Measurements from ENCODE around the gene TMEM256.

TMEM256 gene

GRCh38 chr17:7428557-7428956, 24.7 kb upstream of the TMEM256 start, which contains the start of gene SPEM3:
Gene SPEM3 (plus strand): TSS chr17:7428857. CDS start chr17:7428903, 46 bp downstream.
- H3K36me3 ChIP-seq (ENCODE audit: control insufficient read depth in 1 of 2, insufficient read depth in 2 of 2, low read length in 2 of 2) = no peaks in the 10 kb centered on the region
- no peak within 1 kb of the TSS for H3K9ac ChIP-seq (ENCODE audit: low read depth in 1 of 2, low read length in 2 of 2)
- peaks cover 0 to 2% of the 10 kb centered on the region in 2 donors for H3K27me3 ChIP-seq (ENCODE audit: control insufficient read depth in 1 of 2, insufficient read depth in 2 of 2, low read length in 2 of 2)
- no peak within 1 kb of the TSS for H3K4me3 ChIP-seq (ENCODE audit: low read depth in 1 of 2, low read length in 2 of 2)
- no peak within 1 kb of the TSS for H3K27ac ChIP-seq (ENCODE audit: low read depth, low read length)
- no peaks in the 10 kb centered on the region for H3K9me3 ChIP-seq (ENCODE audit: control insufficient read depth in 1 of 2, low read length in 2 of 2)
- H3K4me1 ChIP-seq (ENCODE audit: control insufficient read depth in 1 of 2, insufficient read depth in 2 of 2, low read length in 2 of 2) = no peaks in the 10 kb centered on the region

- Histone ChIP-seq H3K36me3 (ENCODE audit: control insufficient read depth in 1 of 2, insufficient read depth in 2 of 2, low read length in 2 of 2) (no peaks in the 10 kb centered on the region), H3K9me3 (ENCODE audit: control insufficient read depth in 1 of 2, low read length in 2 of 2) (no peaks in the 10 kb centered on the region), H3K4me1 (ENCODE audit: control insufficient read depth in 1 of 2, insufficient read depth in 2 of 2, low read length in 2 of 2) (no peaks in the 10 kb centered on the region), H3K27me3 (ENCODE audit: control insufficient read depth in 1 of 2, insufficient read depth in 2 of 2, low read length in 2 of 2) (peaks cover 0 to 3% of the 10 kb centered on the region in 2 donors), H3K27ac (ENCODE audit: low read depth, low read length) (no peak overlapping the region), H3K9ac (ENCODE audit: low read depth in 1 of 2, low read length in 2 of 2) (no peak overlapping the region), H3K4me3 (ENCODE audit: low read depth in 1 of 2, low read length in 2 of 2) (no peak overlapping the region)
These were observed 23.7 kb upstream of the TMEM256 start for GRCh38 chr17:7427549-7427948.

GRCh38 chr17:7426896-7427489, 23.1 kb upstream of the TMEM256 start:
- Histone ChIP-seq H3K27me3 (ENCODE audit: control insufficient read depth in 1 of 2, insufficient read depth in 2 of 2, low read length in 2 of 2) (peaks cover 0 to 3% of the 10 kb centered on the region in 2 donors), H3K27ac (ENCODE audit: low read depth, low read length) (no peak overlapping the region), H3K9ac (ENCODE audit: low read depth in 1 of 2, low read length in 2 of 2) (no peak overlapping the region), H3K9me3 (ENCODE audit: control insufficient read depth in 1 of 2, low read length in 2 of 2) (no peaks in the 10 kb centered on the region), H3K36me3 (ENCODE audit: control insufficient read depth in 1 of 2, insufficient read depth in 2 of 2, low read length in 2 of 2) (no peaks in the 10 kb centered on the region), H3K4me1 (ENCODE audit: control insufficient read depth in 1 of 2, insufficient read depth in 2 of 2, low read length in 2 of 2) (no peaks in the 10 kb centered on the region), H3K4me3 (ENCODE audit: low read depth in 1 of 2, low read length in 2 of 2) (no peak overlapping the region)

GRCh38 chr17:7426203-7426863, 22.4 kb upstream of the TMEM256 start:
- no peak overlapping the region for H3K9ac ChIP-seq (ENCODE audit: low read depth in 1 of 2, low read length in 2 of 2)
- H3K27ac ChIP-seq (ENCODE audit: low read depth, low read length) = no peak overlapping the region
- no peaks in the 10 kb centered on the region for H3K9me3 ChIP-seq (ENCODE audit: control insufficient read depth in 1 of 2, low read length in 2 of 2)
- peaks cover 0 to 3% of the 10 kb centered on the region in 2 donors for H3K27me3 ChIP-seq (ENCODE audit: control insufficient read depth in 1 of 2, insufficient read depth in 2 of 2, low read length in 2 of 2)
- no peak overlapping the region for H3K4me3 ChIP-seq (ENCODE audit: low read depth in 1 of 2, low read length in 2 of 2)
- H3K4me1 ChIP-seq (ENCODE audit: control insufficient read depth in 1 of 2, insufficient read depth in 2 of 2, low read length in 2 of 2) = no peaks in the 10 kb centered on the region
- H3K36me3 ChIP-seq (ENCODE audit: control insufficient read depth in 1 of 2, insufficient read depth in 2 of 2, low read length in 2 of 2) = no peaks in the 10 kb centered on the region

- no peaks in the 10 kb centered on the region for H3K9me3 ChIP-seq (ENCODE audit: control insufficient read depth in 1 of 2, low read length in 2 of 2)
- no peak overlapping the region for H3K4me3 ChIP-seq (ENCODE audit: low read depth in 1 of 2, low read length in 2 of 2)
- H3K4me1 ChIP-seq (ENCODE audit: control insufficient read depth in 1 of 2, insufficient read depth in 2 of 2, low read length in 2 of 2) = no peaks in the 10 kb centered on the region
- H3K9ac ChIP-seq (ENCODE audit: low read depth in 1 of 2, low read length in 2 of 2) = no peak overlapping the region
- H3K27me3 ChIP-seq (ENCODE audit: control insufficient read depth in 1 of 2, insufficient read depth in 2 of 2, low read length in 2 of 2) = peaks cover 0 to 3% of the 10 kb centered on the region in 2 donors
- no peaks in the 10 kb centered on the region for H3K36me3 ChIP-seq (ENCODE audit: control insufficient read depth in 1 of 2, insufficient read depth in 2 of 2, low read length in 2 of 2)
- no peak overlapping the region for H3K27ac ChIP-seq (ENCODE audit: low read depth, low read length)
These were observed 21.9 kb upstream of the TMEM256 start for GRCh38 chr17:7425756-7426155.

GRCh38 chr17:7425316-7425715, 21.4 kb upstream of the TMEM256 start, which contains the start of gene SPEM2:
Gene SPEM2 (plus strand): TSS chr17:7425616. CDS start chr17:7425689, 73 bp downstream.
- Histone ChIP-seq H3K27ac (ENCODE audit: low read depth, low read length) (no peak within 1 kb of the TSS), H3K4me3 (ENCODE audit: low read depth in 1 of 2, low read length in 2 of 2) (no peak within 1 kb of the TSS), H3K36me3 (ENCODE audit: control insufficient read depth in 1 of 2, insufficient read depth in 2 of 2, low read length in 2 of 2) (no peaks in the 10 kb centered on the region), H3K27me3 (ENCODE audit: control insufficient read depth in 1 of 2, insufficient read depth in 2 of 2, low read length in 2 of 2) (peaks cover 0 to 3% of the 10 kb centered on the region in 2 donors), H3K4me1 (ENCODE audit: control insufficient read depth in 1 of 2, insufficient read depth in 2 of 2, low read length in 2 of 2) (no peaks in the 10 kb centered on the region), H3K9ac (ENCODE audit: low read depth in 1 of 2, low read length in 2 of 2) (no peak within 1 kb of the TSS), H3K9me3 (ENCODE audit: control insufficient read depth in 1 of 2, low read length in 2 of 2) (no peaks in the 10 kb centered on the region)

GRCh38 chr17:7423679-7424078, 19.8 kb upstream of the TMEM256 start:
- H3K9me3 ChIP-seq (ENCODE audit: control insufficient read depth in 1 of 2, low read length in 2 of 2) = no peaks in the 10 kb centered on the region
- no peaks in the 10 kb centered on the region for H3K4me1 ChIP-seq (ENCODE audit: control insufficient read depth in 1 of 2, insufficient read depth in 2 of 2, low read length in 2 of 2)
- H3K9ac ChIP-seq (ENCODE audit: low read depth in 1 of 2, low read length in 2 of 2) = no peak overlapping the region
- peaks cover 0 to 3% of the 10 kb centered on the region in 2 donors for H3K27me3 ChIP-seq (ENCODE audit: control insufficient read depth in 1 of 2, insufficient read depth in 2 of 2, low read length in 2 of 2)
- H3K27ac ChIP-seq (ENCODE audit: low read depth, low read length) = no peak overlapping the region
- H3K4me3 ChIP-seq (ENCODE audit: low read depth in 1 of 2, low read length in 2 of 2) = no peak overlapping the region
- H3K36me3 ChIP-seq (ENCODE audit: control insufficient read depth in 1 of 2, insufficient read depth in 2 of 2, low read length in 2 of 2) = no peaks in the 10 kb centered on the region

- no peaks in the 10 kb centered on the region for H3K9me3 ChIP-seq (ENCODE audit: control insufficient read depth in 1 of 2, low read length in 2 of 2)
- H3K4me3 ChIP-seq (ENCODE audit: low read depth in 1 of 2, low read length in 2 of 2) = no peak overlapping the region
- no peaks in the 10 kb centered on the region for H3K36me3 ChIP-seq (ENCODE audit: control insufficient read depth in 1 of 2, insufficient read depth in 2 of 2, low read length in 2 of 2)
- H3K4me1 ChIP-seq (ENCODE audit: control insufficient read depth in 1 of 2, insufficient read depth in 2 of 2, low read length in 2 of 2) = no peaks in the 10 kb centered on the region
- H3K9ac ChIP-seq (ENCODE audit: low read depth in 1 of 2, low read length in 2 of 2) = no peak overlapping the region
- no peak overlapping the region for H3K27ac ChIP-seq (ENCODE audit: low read depth, low read length)
- peaks cover 0 to 3% of the 10 kb centered on the region in 2 donors for H3K27me3 ChIP-seq (ENCODE audit: control insufficient read depth in 1 of 2, insufficient read depth in 2 of 2, low read length in 2 of 2)
These were observed 17.3 kb upstream of the TMEM256 start for GRCh38 chr17:7421186-7421585.

GRCh38 chr17:7419819-7420610, 16.1 kb upstream of the TMEM256 start, which contains the start of gene SPEM1:
Gene SPEM1 (plus strand): TSS chr17:7420324. CDS start chr17:7420385, 61 bp downstream.
- Histone ChIP-seq H3K4me1 (ENCODE audit: control insufficient read depth in 1 of 2, insufficient read depth in 2 of 2, low read length in 2 of 2) (no peaks in the 10 kb centered on the region), H3K9ac (ENCODE audit: low read depth in 1 of 2, low read length in 2 of 2) (no peak within 1 kb of the TSS), H3K27ac (ENCODE audit: low read depth, low read length) (no peak within 1 kb of the TSS), H3K27me3 (ENCODE audit: control insufficient read depth in 1 of 2, insufficient read depth in 2 of 2, low read length in 2 of 2) (peaks cover 0 to 3% of the 10 kb centered on the region in 2 donors), H3K36me3 (ENCODE audit: control insufficient read depth in 1 of 2, insufficient read depth in 2 of 2, low read length in 2 of 2) (no peaks in the 10 kb centered on the region), H3K4me3 (ENCODE audit: low read depth in 1 of 2, low read length in 2 of 2) (no peak within 1 kb of the TSS), H3K9me3 (ENCODE audit: control insufficient read depth in 1 of 2, low read length in 2 of 2) (no peaks in the 10 kb centered on the region)

Measured in duodenal mucosa (tissue), 2 donors.